HCT116 (cell line): ENCODE data around the gene UNC5C. TPM values are rescaled to one million over a fixed set of nuclear protein-coding genes. Genes with fewer than 3 reads are reported as not detected.

ENCODE experiments used
- ATAC-seq: fragments of 200-7000 bp; cut with Tn5 transposase; 2 replicates; pipeline ENCODE4 v1.9.1; 2020; ENCODE audit warnings: mild to moderate bottlenecking, moderate library complexity
- BruUV-seq: library from RNA; stranded (reverse); fragments of 400-500 nt; replicated peaks from 2 replicates; lab custom pipeline; 2021; lab: Mats Ljungman, UMichigan
- CTCF ChIA-PET: fragments of 300-600 bp; sonication (Branson Sonifier 250); formaldehyde crosslinking; loops from one replicate; lab custom pipeline; 2021; ENCODE audit warnings: antibody characterized with exemption; lab: Charles Lee
- POLR2A ChIA-PET: fragments of 300-600, 350-600 bp; sonication (Branson Sonifier 250); formaldehyde crosslinking; loops from one replicate; lab custom pipeline; 2021; ENCODE audit warnings: antibody characterized with exemption; lab: Charles Lee
- RAD21 ChIA-PET, 2 experiments: fragments of 300-600 bp; sonication (Branson Sonifier 250); formaldehyde crosslinking; loops; one replicate each; lab custom pipeline; 2023; ENCODE audit warnings: low total read pairs in 2 of 2; ENCODE audit not compliant: uncharacterized antibody in 2 of 2, unreplicated experiment in 2 of 2, low non-redundant PET in 1 of 2; lab: Charles Lee
- DNase-seq: peaks from one replicate; pipeline ENCODE4 v3.0.0-alpha.2; 2010; ENCODE audit warnings: low read depth, low spot score
- H2AFZ ChIP-seq: fragments of 200-600 bp; shearing (Covaris generic), sonication (generic); 2 replicates; pipeline ENCODE4 v1.6.1; 2017; ENCODE audit warnings: low read depth, mixed run types, mixed read lengths, antibody characterized with exemption, low read length; ENCODE audit not compliant: poor library complexity, severe bottlenecking
- H3K27ac ChIP-seq: 2 replicates; pipeline ENCODE4 v1.5.1; 2012; ENCODE audit warnings: low read depth, low read length
- H3K27me3 ChIP-seq: fragments of 200-600 bp; sonication (generic); 2 replicates; pipeline ENCODE4 v1.6.1; 2016; ENCODE audit warnings: mixed run types, low read length, mixed read lengths; ENCODE audit not compliant: insufficient read depth
- H3K36me3 ChIP-seq, 2 experiments: fragments of 200-500 bp in 1 of 2; fragments of 200-600 bp in 1 of 2; sonication (Bioruptor generic) in 1 of 2; sonication (generic) in 1 of 2; 2 replicates each; pipeline versions ENCODE4 v1.5.1 to v1.6.1; 2014 to 2016; ENCODE audit warnings: low read length in 2 of 2, inconsistent platforms in 1 of 2, mixed read lengths in 1 of 2, mixed run types in 1 of 2; ENCODE audit not compliant: insufficient read depth in 2 of 2, control insufficient read depth in 1 of 2
- H3K4me1 ChIP-seq, 2 experiments: fragments of 200-600 bp in 1 of 2; sonication (generic) in 1 of 2; 2 replicates each; pipeline versions ENCODE4 v1.5.1 to v1.6.1; 2012 to 2017; ENCODE audit warnings: low read length in 2 of 2, inconsistent platforms in 1 of 2, mild to moderate bottlenecking in 1 of 2, mixed read lengths in 1 of 2, mixed run types in 1 of 2, moderate library complexity in 1 of 2; ENCODE audit not compliant: insufficient read depth in 2 of 2, control insufficient read depth in 1 of 2
- H3K4me2 ChIP-seq: fragments of 200-600 bp; sonication (generic); 2 replicates; pipeline ENCODE4 v1.6.1; 2017; ENCODE audit warnings: mixed run types, low read length, mixed read lengths
- H3K4me3 ChIP-seq, 2 experiments: fragments of 200-600 bp in 1 of 2; sonication (generic) in 1 of 2; replicated peaks in 1 of 2; 2 replicates each; pipeline ENCODE4 v1.5.1; 2011 to 2016; ENCODE audit warnings: low read length in 2 of 2, control low read depth in 1 of 2, low read depth in 1 of 2, mild to moderate bottlenecking in 1 of 2, mixed read lengths in 1 of 2, mixed run types in 1 of 2
- H3K79me2 ChIP-seq: fragments of 200-600 bp; sonication (generic); 2 replicates; pipeline ENCODE4 v1.6.1; 2017; ENCODE audit warnings: mild to moderate bottlenecking, mixed run types, low read length, moderate library complexity, mixed read lengths; ENCODE audit not compliant: insufficient read depth
- H3K9ac ChIP-seq: fragments of 200-600 bp; sonication (generic); 2 replicates; pipeline ENCODE4 v1.6.1; 2016; ENCODE audit warnings: low read length, mixed read lengths
- H3K9me2 ChIP-seq: fragments of 200-600 bp; sonication (generic), shearing (Covaris generic); 2 replicates; pipeline ENCODE4 v1.6.1; 2017; ENCODE audit warnings: mixed run types, mild to moderate bottlenecking, moderate library complexity; ENCODE audit not compliant: insufficient read depth
- H3K9me3 ChIP-seq, 2 experiments: fragments of 200-500 bp in 1 of 2; fragments of 200-600 bp in 1 of 2; sonication (Bioruptor generic) in 1 of 2; sonication (generic) in 1 of 2; 2 replicates each; pipeline ENCODE4 v1.6.1; 2014 to 2017; ENCODE audit warnings: low read length in 2 of 2, mixed read lengths in 2 of 2, inconsistent platforms in 1 of 2, low read depth in 1 of 2, mild to moderate bottlenecking in 1 of 2, mixed run types in 1 of 2, moderate library complexity in 1 of 2; ENCODE audit not compliant: control insufficient read depth in 1 of 2, insufficient read depth in 1 of 2
- H4K20me1 ChIP-seq: fragments of 200-600 bp; sonication (generic), shearing (Covaris generic); 2 replicates; pipeline ENCODE4 v1.6.1; 2017; ENCODE audit warnings: mixed run types, mild to moderate bottlenecking, moderate library complexity; ENCODE audit not compliant: insufficient read depth
- ATF3 ChIP-seq: IDR thresholded peaks from 2 replicates; pipeline ENCODE4 v1.6.1; 2012
- CTCF ChIP-seq, 3 experiments: fragments of 200-600 bp in 1 of 3; sonication (generic) in 1 of 3; IDR thresholded peaks in 2 of 3; conservative IDR thresholded peaks in 1 of 3; 2 replicates each; pipeline ENCODE4 v1.5.1; 2012 to 2017; ENCODE audit warnings: low read depth in 2 of 3, low read length in 2 of 3, antibody characterized with exemption in 1 of 3, borderline replicate concordance in 1 of 3, control low read depth in 1 of 3, mild to moderate bottlenecking in 1 of 3, mixed read lengths in 1 of 3, mixed run types in 1 of 3, moderate library complexity in 1 of 3; ENCODE audit not compliant: insufficient read depth in 1 of 3
- EZH2 ChIP-seq: fragments of 200-600 bp; sonication (generic); IDR thresholded peaks from 2 replicates; pipeline ENCODE4 v1.6.1; 2017; ENCODE audit warnings: antibody characterized with exemption, mixed run types
- JUND ChIP-seq: IDR thresholded peaks from 2 replicates; pipeline ENCODE4 v1.6.1; 2012
- POLR2A ChIP-seq: IDR thresholded peaks from 2 replicates; pipeline ENCODE4 v1.7.0; 2011; ENCODE audit warnings: borderline replicate concordance; ENCODE audit not compliant: insufficient read depth, insufficient read length; ENCODE audit errors: extremely low read depth
- POLR2AphosphoS5 ChIP-seq: IDR thresholded peaks from 2 replicates; pipeline ENCODE4 v1.6.1; 2011; ENCODE audit warnings: mild to moderate bottlenecking, low read depth, low read length, moderate library complexity
- RAD21 ChIP-seq: IDR thresholded peaks from 2 replicates; pipeline ENCODE4 v1.6.1; 2012; ENCODE audit warnings: low read depth, mild to moderate bottlenecking
- SIN3A ChIP-seq: IDR thresholded peaks from 2 replicates; pipeline ENCODE4 v1.6.1; 2012; ENCODE audit warnings: low read depth
- YY1 ChIP-seq: IDR thresholded peaks from 2 replicates; pipeline ENCODE4 v1.6.1; 2011; ENCODE audit warnings: low read length, low read depth, moderate library complexity, mild to moderate bottlenecking; ENCODE audit not compliant: insufficient replicate concordance; ENCODE audit errors: extremely low read depth
- ZNF274 ChIP-seq: fragments of 200-500 bp; sonication (Bioruptor generic); IDR thresholded peaks from 2 replicates; pipeline ENCODE4 v1.6.1; 2014; ENCODE audit warnings: mild to moderate bottlenecking, low read depth, low read length, inconsistent platforms
- intact Hi-C: fragments of 100-400 bp; cut with micrococcal nuclease; formaldehyde crosslinking; loops from 2 replicates; pipeline ENCODE4 v1.10.0; 2022
- total RNA-seq: library from RNA; stranded (reverse); gene quantifications from one replicate; pipeline ENCODE4 v1.2.1, GENCODE V29; 2021; ENCODE audit not compliant: unreplicated experiment
- TF ChIP-seq, protein P1 (sequence below): IDR thresholded peaks from 2 replicates; pipeline ENCODE4 v1.6.1; 2012
- TF ChIP-seq, protein P2 (sequence below): IDR thresholded peaks from 2 replicates; pipeline ENCODE4 v1.6.1; 2012; ENCODE audit warnings: low read depth

UNC5C gene
- total RNA-seq, 1 experiment from 2014 or later = not detected

GRCh38 chr4:95296052-95296451 is 252.7 kb downstream of the UNC5C start:
- no peaks in the 10 kb centered on the region; a peak in 1 of 4 replicates for H3K9me3 ChIP-seq
- H3K36me3 ChIP-seq = no peaks in the 10 kb centered on the region
- CTCF ChIA-PET = no interaction called here
- H3K27ac ChIP-seq = no peak overlapping the region
- H3K27me3 ChIP-seq = no peaks in the 10 kb centered on the region
- no peak overlapping the region for H2AFZ ChIP-seq
- POLR2A ChIA-PET = no interaction called here
- H3K9me2 ChIP-seq = no peaks in the 10 kb centered on the region
- ATAC-seq = no peak
- RAD21 ChIA-PET = no interaction called here
- intact Hi-C loops = no loop called here
- no peak for DNase-seq
- BruUV-seq = no TSS peak
- no peaks in the 10 kb centered on the region for H3K79me2 ChIP-seq
- TF ChIP-seq, protein P1, sequence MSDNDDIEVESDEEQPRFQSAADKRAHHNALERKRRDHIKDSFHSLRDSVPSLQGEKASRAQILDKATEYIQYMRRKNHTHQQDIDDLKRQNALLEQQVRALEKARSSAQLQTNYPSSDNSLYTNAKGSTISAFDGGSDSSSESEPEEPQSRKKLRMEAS = no peak
- TF ChIP-seq RAD21 = no peak
- no peak for TF ChIP-seq SIN3A
- no peak for TF ChIP-seq YY1
- TF ChIP-seq JUND = no peak
- no peak for TF ChIP-seq EZH2
- no peak for TF ChIP-seq POLR2AphosphoS5
- TF ChIP-seq, protein P2, sequence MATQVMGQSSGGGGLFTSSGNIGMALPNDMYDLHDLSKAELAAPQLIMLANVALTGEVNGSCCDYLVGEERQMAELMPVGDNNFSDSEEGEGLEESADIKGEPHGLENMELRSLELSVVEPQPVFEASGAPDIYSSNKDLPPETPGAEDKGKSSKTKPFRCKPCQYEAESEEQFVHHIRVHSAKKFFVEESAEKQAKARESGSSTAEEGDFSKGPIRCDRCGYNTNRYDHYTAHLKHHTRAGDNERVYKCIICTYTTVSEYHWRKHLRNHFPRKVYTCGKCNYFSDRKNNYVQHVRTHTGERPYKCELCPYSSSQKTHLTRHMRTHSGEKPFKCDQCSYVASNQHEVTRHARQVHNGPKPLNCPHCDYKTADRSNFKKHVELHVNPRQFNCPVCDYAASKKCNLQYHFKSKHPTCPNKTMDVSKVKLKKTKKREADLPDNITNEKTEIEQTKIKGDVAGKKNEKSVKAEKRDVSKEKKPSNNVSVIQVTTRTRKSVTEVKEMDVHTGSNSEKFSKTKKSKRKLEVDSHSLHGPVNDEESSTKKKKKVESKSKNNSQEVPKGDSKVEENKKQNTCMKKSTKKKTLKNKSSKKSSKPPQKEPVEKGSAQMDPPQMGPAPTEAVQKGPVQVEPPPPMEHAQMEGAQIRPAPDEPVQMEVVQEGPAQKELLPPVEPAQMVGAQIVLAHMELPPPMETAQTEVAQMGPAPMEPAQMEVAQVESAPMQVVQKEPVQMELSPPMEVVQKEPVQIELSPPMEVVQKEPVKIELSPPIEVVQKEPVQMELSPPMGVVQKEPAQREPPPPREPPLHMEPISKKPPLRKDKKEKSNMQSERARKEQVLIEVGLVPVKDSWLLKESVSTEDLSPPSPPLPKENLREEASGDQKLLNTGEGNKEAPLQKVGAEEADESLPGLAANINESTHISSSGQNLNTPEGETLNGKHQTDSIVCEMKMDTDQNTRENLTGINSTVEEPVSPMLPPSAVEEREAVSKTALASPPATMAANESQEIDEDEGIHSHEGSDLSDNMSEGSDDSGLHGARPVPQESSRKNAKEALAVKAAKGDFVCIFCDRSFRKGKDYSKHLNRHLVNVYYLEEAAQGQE = no peak
- TF ChIP-seq ATF3 = no peak
- no peak for TF ChIP-seq CTCF (IDR thresholded peaks at IDR 0.05 in 2 of 3, conservative IDR thresholded peaks at IDR 0.05 in 1 of 3; ENCODE audit: borderline replicate concordance in 1 of 3, insufficient read depth in 1 of 3, low read depth in 2 of 3, low read length in 2 of 3)
- TF ChIP-seq ZNF274 = no peak
- TF ChIP-seq POLR2A = no peak
- H3K4me1 ChIP-seq = peaks cover 3 to 8% of the 10 kb centered on the region in 2 experiments; a peak in 2 of 4 replicates
- no peaks in the 10 kb centered on the region; the same call in 1 of the 2 replicates for H4K20me1 ChIP-seq
- no peak overlapping the region for H3K4me2 ChIP-seq
- no peak overlapping the region for H3K4me3 ChIP-seq
- H3K9ac ChIP-seq = no peak overlapping the region
